A673 (cell line): Measurements from ENCODE around the gene GSG1.

Experiments used
- CTCF ChIP-seq: fragments of 300-800, 200-600 bp; sonication (generic); conservative IDR thresholded peaks from 2 replicates; pipeline ENCODE4 v1.5.1; 2017; ENCODE audit warnings: low read depth, mild to moderate bottlenecking, antibody characterized with exemption, low read length, moderate library complexity, mixed read lengths
- EZH2 ChIP-seq: fragments of 200-600 bp; sonication (generic); IDR thresholded peaks from 2 replicates; pipeline ENCODE4 v1.6.1; 2017; ENCODE audit warnings: borderline replicate concordance, low read depth, mild to moderate bottlenecking, mixed read lengths, antibody characterized with exemption, low read length; ENCODE audit not compliant: poor library complexity, severe bottlenecking

DNA sequence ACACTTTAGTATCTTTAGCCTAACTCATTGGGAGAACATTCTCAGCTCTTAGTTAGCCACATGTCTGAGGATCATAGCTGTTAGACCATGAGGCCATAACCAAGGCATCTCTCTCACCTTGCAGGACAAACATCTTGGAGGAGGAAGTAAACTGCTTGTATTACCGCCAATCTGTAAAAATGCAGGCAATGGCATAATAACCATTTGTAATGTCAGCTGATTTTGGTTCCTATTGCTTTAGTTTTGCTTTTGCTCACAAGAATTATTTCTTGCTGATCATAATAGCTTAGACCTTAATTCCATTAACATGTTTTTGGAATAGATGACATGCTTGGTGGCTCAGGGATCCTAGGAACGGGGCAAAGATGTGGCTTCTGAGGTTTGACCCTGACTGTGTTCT lies 16.4 kb upstream of the GSG1 start:
- TF ChIP-seq CTCF, result no peak
- no peak for TF ChIP-seq EZH2
